RWPE2 (cell line): ENCODE data around the gene GRIA4.

Experiments used
- ATAC-seq: fragments of 200-7000 bp; cut with Tn5 transposase; 3 replicates; pipeline ENCODE4 v1.9.1; 2021; ENCODE audit warnings: low read depth
- DNase-seq: peaks from one replicate; pipeline ENCODE4 v3.0.0-alpha.2; 2020; ENCODE audit warnings: low spot score
- H3K27ac ChIP-seq: fragments of 450-650 bp; 2 replicates; pipeline ENCODE4 v1.5.1; 2017; ENCODE audit warnings: mild to moderate bottlenecking; ENCODE audit not compliant: poor library complexity, severe bottlenecking
- H3K27me3 ChIP-seq: fragments of 250-450 bp; sonication (Bioruptor Pico); 2 replicates; pipeline ENCODE4 v1.5.1; 2021; ENCODE audit warnings: mild to moderate bottlenecking, moderate library complexity; ENCODE audit not compliant: insufficient read depth, poor library complexity, severe bottlenecking
- H3K36me3 ChIP-seq: fragments of 250-450 bp; sonication (Bioruptor Pico); 2 replicates; pipeline ENCODE4 v1.5.1; 2020; ENCODE audit warnings: low read depth, mild to moderate bottlenecking, moderate library complexity
- H3K4me1 ChIP-seq: fragments of 250-450 bp; sonication (Bioruptor Pico); 2 replicates; pipeline ENCODE4 v1.5.1; 2021; ENCODE audit warnings: mild to moderate bottlenecking, moderate library complexity; ENCODE audit not compliant: insufficient read depth, poor library complexity, severe bottlenecking
- H3K4me3 ChIP-seq: fragments of 250-450 bp; sonication (Bioruptor Pico); 2 replicates; pipeline ENCODE4 v1.5.1; 2021; ENCODE audit warnings: mild to moderate bottlenecking, moderate library complexity; ENCODE audit not compliant: severe bottlenecking
- H3K9me3 ChIP-seq: fragments of 250-450 bp; sonication (Bioruptor Pico); 2 replicates; pipeline ENCODE4 v1.5.1; 2021; ENCODE audit warnings: mild to moderate bottlenecking, moderate library complexity; ENCODE audit not compliant: severe bottlenecking
- CTCF ChIP-seq: fragments of 450-650 bp; IDR thresholded peaks from one replicate; pipeline ENCODE4 v1.5.1; 2017; ENCODE audit warnings: mild to moderate bottlenecking, moderate library complexity; ENCODE audit not compliant: poor library complexity, severe bottlenecking

Gene GRIA4

GRCh38 chr11:105912666-105913065, 302.8 kb downstream of the GRIA4 start:
- ATAC-seq (no peak), DNase-seq (no peak)
- H3K27me3 ChIP-seq, result no peaks in the 10 kb centered on the region
- H3K4me1 ChIP-seq, result peaks cover 15% of the 10 kb centered on the region
- TF ChIP-seq CTCF, result no peak
- no peaks in the 10 kb centered on the region for H3K36me3 ChIP-seq
- no peak overlapping the region for H3K4me3 ChIP-seq
- H3K9me3 ChIP-seq, result no peaks in the 10 kb centered on the region
- H3K27ac ChIP-seq, result no peak overlapping the region

GRCh38 chr11:105915021-105915420, 305.1 kb downstream of the GRIA4 start:
- Histone ChIP-seq H3K4me3 (no peak overlapping the region), H3K27me3 (no peaks in the 10 kb centered on the region), H3K27ac (no peak overlapping the region), H3K9me3 (no peaks in the 10 kb centered on the region), H3K4me1 (peaks cover 8% of the 10 kb centered on the region), H3K36me3 (no peaks in the 10 kb centered on the region)
- DNase-seq (no peak), ATAC-seq (no peak)
- TF ChIP-seq CTCF, result no peak

- DNase-seq, result no peak
- ATAC-seq, result no peak
- Histone ChIP-seq H3K9me3 (no peaks in the 10 kb centered on the region), H3K27ac (no peak overlapping the region), H3K27me3 (no peaks in the 10 kb centered on the region), H3K4me3 (no peak overlapping the region), H3K36me3 (no peaks in the 10 kb centered on the region), H3K4me1 (no peaks in the 10 kb centered on the region)
- no peak for TF ChIP-seq CTCF
Measured at GRCh38 chr11:105918039-105918438, 308.2 kb downstream of the GRIA4 start.

GRCh38 chr11:105918600-105918999, 308.7 kb downstream of the GRIA4 start:
- peaks cover 4% of the 10 kb centered on the region for H3K4me1 ChIP-seq
- no peaks in the 10 kb centered on the region for H3K27me3 ChIP-seq
- H3K36me3 ChIP-seq, result no peaks in the 10 kb centered on the region
- H3K9me3 ChIP-seq, result no peaks in the 10 kb centered on the region
- no peak for TF ChIP-seq CTCF
- no peak overlapping the region for H3K27ac ChIP-seq
- DNase-seq (no peak), ATAC-seq (no peak)
- no peak overlapping the region for H3K4me3 ChIP-seq

GRCh38 chr11:105923252-105923651, 313.4 kb downstream of the GRIA4 start:
- ATAC-seq (no peak), DNase-seq (no peak)
- no peak overlapping the region for H3K4me3 ChIP-seq

More at GRCh38 chr11:105923252-105923651, 313.4 kb downstream of the GRIA4 start:
- Histone ChIP-seq H3K27me3 (no peaks in the 10 kb centered on the region), H3K4me1 (peaks cover 9% of the 10 kb centered on the region), H3K36me3 (no peaks in the 10 kb centered on the region), H3K9me3 (no peaks in the 10 kb centered on the region), H3K27ac (no peak overlapping the region)
- no peak for TF ChIP-seq CTCF
